Measurements from ENCODE around the gene PCDHGB7. TPM values are rescaled to one million over a fixed set of nuclear protein-coding genes. Genes with fewer than 3 reads are reported as not detected.
A peak's percentile ranks its signal among the peaks of the same experiment; 100 is the strongest.

Gene PCDHGB7
- polyA plus RNA-seq, 1 of the 3 experiments (the other 2 are of a cell fraction), result 19.1 TPM

- H4K20me1 ChIP-seq (ENCODE audit: insufficient read depth), result no peaks in the 10 kb centered on the region
- no peak for DNase-seq
- H3K9ac ChIP-seq, result no peak overlapping the region
- ChIA-PET CTCF (no interaction called here), POLR2A (no interaction called here)
- no peak overlapping the region for H2AFZ ChIP-seq (ENCODE audit: low read depth)
- no peaks in the 10 kb centered on the region for H3K27me3 ChIP-seq (ENCODE audit: insufficient read depth)
- no peak for TF ChIP-seq PBX3 (IDR thresholded peaks at IDR 0.05)
- no peak for TF ChIP-seq MEF2A (IDR thresholded peaks at IDR 0.05; ENCODE audit: borderline replicate concordance, low read depth)
- no peak for TF ChIP-seq RAD21 (IDR thresholded peaks at IDR 0.05; ENCODE audit: low read length)
- TF ChIP-seq REST (IDR thresholded peaks at IDR 0.05; ENCODE audit: low read depth, low read length), result no peak
- no peak for TF ChIP-seq MXI1 (IDR thresholded peaks at IDR 0.05; ENCODE audit: low read depth, low read length)
- TF ChIP-seq SMC3 (IDR thresholded peaks at IDR 0.05; ENCODE audit: low read depth, low read length), result no peak
- no peak for TF ChIP-seq RCOR1 (IDR thresholded peaks at IDR 0.05; ENCODE audit: low read length)
- no peak for TF ChIP-seq GATA2 (CRISPR knock-in tag; IDR thresholded peaks at IDR 0.05)
- TF ChIP-seq GABPA (IDR thresholded peaks at IDR 0.05; ENCODE audit: low read depth), result no peak
- TF ChIP-seq JUND (IDR thresholded peaks at IDR 0.05), result no peak
- TF ChIP-seq RXRA (IDR thresholded peaks at IDR 0.05; ENCODE audit: borderline replicate concordance, low read depth), result no peak
- WGBS (ENCODE audit: low lambda C conversion rate), result 62% methylated on average over 3 of the region's 3 CpGs
- peaks cover 0 to 9% of the 10 kb centered on the region in 2 experiments for H3K36me3 ChIP-seq (replicated peaks in 1 of 2; ENCODE audit: control insufficient read depth in 1 of 2, insufficient read depth in 2 of 2, low read length in 1 of 2)
- no peak overlapping the region for H3K4me3 ChIP-seq (ENCODE audit: low read depth in 2 of 2, low read length in 1 of 2)
- H3K9me3 ChIP-seq, result no peaks in the 10 kb centered on the region; the same call in 1 of the 2 replicates
- H3K4me1 ChIP-seq (ENCODE audit: control insufficient read depth in 1 of 2, insufficient read depth in 2 of 2, low read depth in 1 of 2, low read length in 1 of 2), result no peaks in the 10 kb centered on the region
- H3K9me2 ChIP-seq, result no peaks in the 10 kb centered on the region
- H3K79me2 ChIP-seq (ENCODE audit: insufficient read depth), result no peaks in the 10 kb centered on the region
- no peak overlapping the region for H3K4me2 ChIP-seq
- no peak overlapping the region for H3K27ac ChIP-seq (ENCODE audit: low read depth in 2 of 2, low read length in 1 of 2)
- no peaks in the 10 kb centered on the region for H3F3A ChIP-seq (replicated peaks; ENCODE audit: insufficient read depth)
Measured at GRCh38 chr5:141411575-141411974, 5.9 kb upstream of the PCDHGB7 start.

- POLR2A ChIA-PET, result no interaction called here
- no peaks in the 10 kb centered on the region for H3K27me3 ChIP-seq (ENCODE audit: insufficient read depth)
- WGBS (ENCODE audit: low lambda C conversion rate), result 85% methylated on average over 31 of the region's 31 CpGs
- H3F3A ChIP-seq (replicated peaks; ENCODE audit: insufficient read depth), result peaks cover 4% of the 10 kb centered on the region
- peak within 1 kb of the TSS; percentile 22 to 28; a peak in 3 of 4 replicates for H3K4me3 ChIP-seq (ENCODE audit: low read depth in 2 of 2, low read length in 1 of 2)
- H3K9me2 ChIP-seq, result no peaks in the 10 kb centered on the region
- H3K79me2 ChIP-seq (ENCODE audit: insufficient read depth), result no peaks in the 10 kb centered on the region
- no peak within 1 kb of the TSS for H3K9ac ChIP-seq
- no peak within 1 kb of the TSS for H2AFZ ChIP-seq (ENCODE audit: low read depth)
- H3K4me2 ChIP-seq, result no peak within 1 kb of the TSS
- H3K36me3 ChIP-seq (replicated peaks in 1 of 2; ENCODE audit: control insufficient read depth in 1 of 2, insufficient read depth in 2 of 2, low read length in 1 of 2), result no peaks in the 10 kb centered on the region
- no peak for TF ChIP-seq EZH2phosphoT487 (IDR thresholded peaks at IDR 0.05; ENCODE audit: borderline replicate concordance, low read depth)
- TF ChIP-seq SMC3 (IDR thresholded peaks at IDR 0.05; ENCODE audit: low read depth, low read length), result peak; percentile 26; the same call in 1 of the 2 replicates
- peak; percentile 47 for TF ChIP-seq RAD21 (IDR thresholded peaks at IDR 0.05; ENCODE audit: low read length)
- peak; percentile 54 for TF ChIP-seq CTCF (IDR thresholded peaks at IDR 0.05)
- no peaks in the 10 kb centered on the region for H3K4me1 ChIP-seq (ENCODE audit: control insufficient read depth in 1 of 2, insufficient read depth in 2 of 2, low read depth in 1 of 2, low read length in 1 of 2)
- no peak for DNase-seq
- no peaks in the 10 kb centered on the region for H4K20me1 ChIP-seq (ENCODE audit: insufficient read depth)
- CTCF ChIA-PET, result interaction anchor here (0.9 to 2.5 kb wide), 5 partner anchors 105 to 328 kb away, joined by 3 to 11 read pairs (median 4); no protein-coding TSS in a partner anchor
- H3K27ac ChIP-seq (ENCODE audit: low read depth in 2 of 2, low read length in 1 of 2), result no peak within 1 kb of the TSS
- H3K9me3 ChIP-seq, result no peaks in the 10 kb centered on the region
Measured at GRCh38 chr5:141412854-141413539, 4.5 kb upstream of the PCDHGB7 start, which contains the start of gene PCDHGA10. TSS of gene PCDHGA10 (plus strand) at chr5:141412987. CDS start at chr5:141413176, 189 bp downstream.
